GM19239 (cell line): ENCODE data around the gene NCKAP5.

Experiments used
- DNase-seq: peaks from one replicate; pipeline ENCODE4 v3.0.0; 2011; ENCODE audit warnings: low spot score; ENCODE audit not compliant: insufficient read length
- FAIRE-seq: peaks from 2 replicates; lab custom pipeline; 2011; peaks lifted over from hg19 to GRCh38; lab: Jason Lieb, UNC

The NCKAP5 gene

GRCh38 chr2:133194777-133195335 lies 373.4 kb downstream of the NCKAP5 start:
- FAIRE-seq (no peak), DNase-seq (no peak)

GRCh38 chr2:133194362-133194655 lies 374.0 kb downstream of the NCKAP5 start:
- DNase-seq (no peak), FAIRE-seq (no peak)

GRCh38 chr2:133193544-133194361 lies 374.5 kb downstream of the NCKAP5 start:
- DNase-seq (no peak), FAIRE-seq (no peak)

- FAIRE-seq (no peak), DNase-seq (no peak)
Measured at GRCh38 chr2:133192028-133192427, 376.2 kb downstream of the NCKAP5 start.

- DNase-seq (no peak), FAIRE-seq (no peak)
Measured at GRCh38 chr2:133177196-133177595, 391.1 kb downstream of the NCKAP5 start.

GRCh38 chr2:133175926-133176325 lies 392.3 kb downstream of the NCKAP5 start:
- no peak for FAIRE-seq

GRCh38 chr2:133173224-133173623 lies 395.0 kb downstream of the NCKAP5 start:
- DNase-seq (no peak), FAIRE-seq (no peak)

More at GRCh38 chr2:133175926-133176325, 392.3 kb downstream of the NCKAP5 start:
- no peak for DNase-seq

- peak; percentile 35 for FAIRE-seq
- DNase-seq: peak; percentile 4
Measured at GRCh38 chr2:133171393-133172004, 396.8 kb downstream of the NCKAP5 start.

GRCh38 chr2:133169274-133169912 lies 398.9 kb downstream of the NCKAP5 start:
- DNase-seq (no peak), FAIRE-seq (no peak)

GRCh38 chr2:133167990-133168389 lies 400.3 kb downstream of the NCKAP5 start:
- DNase-seq (no peak), FAIRE-seq (no peak)

GRCh38 chr2:133167223-133167622 lies 401.0 kb downstream of the NCKAP5 start:
- FAIRE-seq (no peak), DNase-seq (no peak)

GRCh38 chr2:133166031-133166430 lies 402.2 kb downstream of the NCKAP5 start:
- DNase-seq (no peak), FAIRE-seq (no peak)

- DNase-seq (no peak), FAIRE-seq (no peak)
Measured at GRCh38 chr2:133163111-133163510, 405.2 kb downstream of the NCKAP5 start.

- DNase-seq (no peak), FAIRE-seq (no peak)
Measured at GRCh38 chr2:133158442-133158841, 409.8 kb downstream of the NCKAP5 start.

GRCh38 chr2:133158024-133158423 lies 410.2 kb downstream of the NCKAP5 start:
- DNase-seq: no peak
- no peak for FAIRE-seq

- FAIRE-seq (no peak), DNase-seq (no peak)
Measured at GRCh38 chr2:133157141-133157540, 411.1 kb downstream of the NCKAP5 start.

GRCh38 chr2:133152801-133153200 lies 415.5 kb downstream of the NCKAP5 start:
- FAIRE-seq (no peak), DNase-seq (no peak)

GRCh38 chr2:133148187-133148586 lies 420.1 kb downstream of the NCKAP5 start:
- DNase-seq (no peak), FAIRE-seq (no peak)

GRCh38 chr2:133146893-133147292 lies 421.4 kb downstream of the NCKAP5 start:
- no peak for DNase-seq
- no peak for FAIRE-seq

GRCh38 chr2:133143645-133144044 lies 424.6 kb downstream of the NCKAP5 start:
- DNase-seq (no peak), FAIRE-seq (no peak)

- DNase-seq: no peak
- FAIRE-seq: no peak
Measured at GRCh38 chr2:133142087-133142486, 426.2 kb downstream of the NCKAP5 start.
